ENCODE data around the gene CACNA1C. TPM values are rescaled to one million over a fixed set of nuclear protein-coding genes. Genes with fewer than 3 reads are reported as not detected.

CACNA1C gene
- total and polyA plus RNA-seq, 10 of the 15 experiments (the other 5 are each of a cell fraction or from before 2014, with no cell fraction given) = under 0.01 to 0.15 (median 0.09) TPM; not detected in 5

DNA sequence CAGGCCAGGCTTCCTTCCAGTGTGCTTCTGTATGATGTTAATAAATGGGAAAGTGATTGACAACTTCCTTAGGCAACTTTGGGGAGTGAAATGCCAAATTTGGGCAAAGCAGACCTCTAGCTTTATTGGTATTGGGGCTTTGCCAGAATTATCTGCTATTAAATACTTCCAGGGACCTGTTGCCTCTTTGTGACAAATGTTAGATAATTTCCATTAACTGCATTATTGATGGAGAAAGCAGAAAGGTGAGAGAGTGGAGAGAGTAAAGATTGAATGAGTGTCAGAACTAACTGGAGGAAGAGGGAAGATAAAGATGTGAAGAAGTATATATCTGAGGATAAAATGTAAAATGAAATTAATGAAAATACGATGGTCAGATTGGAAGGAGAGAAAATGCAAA, 94.5 kb downstream of the CACNA1C start:
- H3K36me3 ChIP-seq (ENCODE audit: control insufficient read depth in 2 of 2, insufficient read depth in 2 of 2, low read length in 1 of 2) = no peaks in the 10 kb centered on the region
- WGBS (ENCODE audit: insufficient coverage, insufficient replicate concordance, low lambda C conversion rate, missing lambda C conversion rate) = 0% methylated on average over 1 of the region's 1 CpG
- no peak overlapping the region for H2AFZ ChIP-seq (ENCODE audit: control insufficient read depth, low read depth, low read length)
- ChIA-PET RAD21 (ENCODE audit: unreplicated experiment) (no interaction called here), POLR2A (no interaction called here), SMC1A (ENCODE audit: uncharacterized antibody, unreplicated experiment) (no interaction called here), CTCF (no interaction called here)
- no peak overlapping the region for H3K27ac ChIP-seq (ENCODE audit: control insufficient read depth, insufficient read depth)
- H3K27me3 ChIP-seq (replicated peaks in 1 of 2; ENCODE audit: control insufficient read depth in 2 of 2, insufficient read depth in 2 of 2, low read length in 1 of 2) = peaks cover 1 to 2% of the 10 kb centered on the region in 2 experiments; a peak in 3 of 4 replicates
- DNase-seq (ENCODE audit: low read depth, low spot score) = no peak
- no peak overlapping the region for H3K4me3 ChIP-seq
- ATAC-seq = no peak
- H3K4me1 ChIP-seq (ENCODE audit: control insufficient read depth, insufficient read depth, low read length) = peaks cover 9% of the 10 kb centered on the region; the same call in 1 of the 2 replicates
- intact Hi-C loops (cut with micrococcal nuclease; ENCODE audit: unreplicated experiment) (no loop called here), in situ Hi-C loops (cut with MboI) (no loop called here)
- no peak overlapping the region for H3K4me2 ChIP-seq (ENCODE audit: control insufficient read depth, insufficient read depth)
- FAIRE-seq = no peak
- no peaks in the 10 kb centered on the region; the same call in 2 of the 3 replicates for H3K9me3 ChIP-seq (replicated peaks; ENCODE audit: control insufficient read depth, insufficient read depth, low read length)
- no TSS peak for BruUV-seq (replicated peaks)
- no peaks in the 10 kb centered on the region for H3K79me2 ChIP-seq (ENCODE audit: control insufficient read depth, insufficient read depth, low read length)
- H4K20me1 ChIP-seq (ENCODE audit: control insufficient read depth, insufficient read depth) = no peaks in the 10 kb centered on the region
- no peak overlapping the region for H3K9ac ChIP-seq (ENCODE audit: control insufficient read depth, insufficient read depth, low read length)
- no peak for TF ChIP-seq SUZ12 (IDR thresholded peaks at IDR 0.05; ENCODE audit: unreplicated experiment)
- TF ChIP-seq LARP7 (IDR thresholded peaks at IDR 0.05) = no peak
- TF ChIP-seq NR2C2 (IDR thresholded peaks at IDR 0.05; ENCODE audit: borderline replicate concordance, control insufficient read depth, insufficient read length, low read depth) = no peak
- no peak for TF ChIP-seq E2F4 (IDR thresholded peaks at IDR 0.05; ENCODE audit: low read depth, low read length)
- no peak for TF ChIP-seq NFIC (IDR thresholded peaks at IDR 0.05; ENCODE audit: low read depth, low read length)
- TF ChIP-seq CBX3 (IDR thresholded peaks at IDR 0.05; ENCODE audit: borderline replicate concordance, low read depth) = no peak
- no peak for TF ChIP-seq ESRRA (IDR thresholded peaks at IDR 0.05; ENCODE audit: low read length)
- no peak for TF ChIP-seq REST (IDR thresholded peaks at IDR 0.05; ENCODE audit: low read depth, low read length)
- no peak for TF ChIP-seq MAX (IDR thresholded peaks at IDR 0.05; ENCODE audit: low read depth, low read length)
- no peak for TF ChIP-seq PAX5 (IDR thresholded peaks at IDR 0.05; ENCODE audit: borderline replicate concordance, low read depth, low read length)
- no peak for TF ChIP-seq E4F1 (IDR thresholded peaks at IDR 0.05; ENCODE audit: borderline replicate concordance, partially characterized antibody)
- TF ChIP-seq BRCA1 (IDR thresholded peaks at IDR 0.05; ENCODE audit: low read depth, low read length) = no peak
- no peak for TF ChIP-seq POU2F2 (IDR thresholded peaks at IDR 0.05; ENCODE audit: borderline replicate concordance, low read depth, low read length)
- no peak for TF ChIP-seq CTCF (IDR thresholded peaks at IDR 0.05 in 2 of 3, conservative IDR thresholded peaks at IDR 0.05 in 1 of 3; ENCODE audit: control insufficient read depth in 2 of 3, extremely low read depth in 1 of 3, insufficient read depth in 1 of 3, low read depth in 3 of 3, low read length in 3 of 3)
- TF ChIP-seq IRF4 (IDR thresholded peaks at IDR 0.05; ENCODE audit: low read depth, low read length) = no peak
- TF ChIP-seq SP1 (IDR thresholded peaks at IDR 0.05; ENCODE audit: low read depth, low read length) = no peak

Measured in GM12878 (cell line).